Neural cell (in vitro differentiated cells): ENCODE results near the gene SLC24A3.

Experiments
- EP300 ChIP-seq: fragments of 450-650 bp; conservative IDR thresholded peaks from 2 replicates; pipeline ENCODE4 v1.6.1; 2014; ENCODE audit warnings: antibody characterized with exemption, mild to moderate bottlenecking, moderate library complexity; ENCODE audit not compliant: poor library complexity, severe bottlenecking
- EZH2 ChIP-seq: fragments of 200-600, 300-800 bp; shearing (Covaris generic), sonication (generic); IDR thresholded peaks from 2 replicates; pipeline ENCODE4 v1.6.1; 2014; ENCODE audit warnings: antibody characterized with exemption, low read length, borderline replicate concordance, mild to moderate bottlenecking; ENCODE audit not compliant: insufficient read depth, poor library complexity, severe bottlenecking
- RAD21 ChIP-seq: fragments of 450-650 bp; conservative IDR thresholded peaks from 2 replicates; pipeline ENCODE4 v1.6.1; 2014; ENCODE audit warnings: antibody characterized with exemption, mild to moderate bottlenecking, moderate library complexity
- TAF1 ChIP-seq: IDR thresholded peaks from 2 replicates; pipeline ENCODE4 v1.6.1; 2012; ENCODE audit warnings: low read depth
- TF ChIP-seq, protein P1 (sequence below): fragments of 450-650 bp; IDR thresholded peaks from 2 replicates; pipeline ENCODE4 v1.5.1; 2014; ENCODE audit warnings: antibody characterized with exemption, mild to moderate bottlenecking, moderate library complexity; ENCODE audit not compliant: poor library complexity, severe bottlenecking

DNA sequence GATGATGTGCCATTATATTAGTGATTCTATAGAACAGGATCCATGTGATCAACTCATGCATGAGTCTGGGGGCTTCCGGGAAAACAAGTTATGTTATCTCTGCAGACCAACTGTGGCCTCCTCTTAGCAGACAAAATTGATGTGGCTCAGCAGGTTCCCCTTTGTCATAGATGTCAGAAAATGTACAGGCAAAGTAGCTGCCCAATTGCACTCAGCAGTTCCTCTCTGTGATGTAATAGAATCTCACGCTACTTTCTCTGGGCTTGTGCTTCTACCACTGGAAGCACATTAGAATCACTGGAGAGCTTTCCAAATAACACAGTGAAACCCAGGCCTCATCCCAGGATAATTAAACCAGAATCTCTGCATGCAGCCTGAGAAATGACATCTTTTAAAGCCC lies 253.1 kb downstream of the SLC24A3 start:
- TF ChIP-seq, protein P1, sequence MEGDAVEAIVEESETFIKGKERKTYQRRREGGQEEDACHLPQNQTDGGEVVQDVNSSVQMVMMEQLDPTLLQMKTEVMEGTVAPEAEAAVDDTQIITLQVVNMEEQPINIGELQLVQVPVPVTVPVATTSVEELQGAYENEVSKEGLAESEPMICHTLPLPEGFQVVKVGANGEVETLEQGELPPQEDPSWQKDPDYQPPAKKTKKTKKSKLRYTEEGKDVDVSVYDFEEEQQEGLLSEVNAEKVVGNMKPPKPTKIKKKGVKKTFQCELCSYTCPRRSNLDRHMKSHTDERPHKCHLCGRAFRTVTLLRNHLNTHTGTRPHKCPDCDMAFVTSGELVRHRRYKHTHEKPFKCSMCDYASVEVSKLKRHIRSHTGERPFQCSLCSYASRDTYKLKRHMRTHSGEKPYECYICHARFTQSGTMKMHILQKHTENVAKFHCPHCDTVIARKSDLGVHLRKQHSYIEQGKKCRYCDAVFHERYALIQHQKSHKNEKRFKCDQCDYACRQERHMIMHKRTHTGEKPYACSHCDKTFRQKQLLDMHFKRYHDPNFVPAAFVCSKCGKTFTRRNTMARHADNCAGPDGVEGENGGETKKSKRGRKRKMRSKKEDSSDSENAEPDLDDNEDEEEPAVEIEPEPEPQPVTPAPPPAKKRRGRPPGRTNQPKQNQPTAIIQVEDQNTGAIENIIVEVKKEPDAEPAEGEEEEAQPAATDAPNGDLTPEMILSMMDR: no peak
- TF ChIP-seq RAD21: no peak
- TF ChIP-seq EP300: no peak
- no peak for TF ChIP-seq TAF1
- no peak for TF ChIP-seq EZH2
